Natural killer cell (primary cell): Measurements from ENCODE around the gene DTX3. TPM values are rescaled to one million over a fixed set of nuclear protein-coding genes. Genes with fewer than 3 reads are reported as not detected.

Experiments
- ATAC-seq, 3 donors: fragments of 150-1000 bp in 2 of 3; fragments of 200-7000 bp in 1 of 3; cut with Tn5 transposase; 1 replicate in 1 of 3; 2 replicates in 2 of 3; pipeline ENCODE4 v1.10.0; 2021; ENCODE audit warnings: mild to moderate bottlenecking in 2 of 3, moderate library complexity in 2 of 3
- DNase-seq, 2 donors: peaks; one replicate each; pipeline versions ENCODE4 v3.0.0 to v3.0.0-alpha.2; 2013 to 2021; ENCODE audit warnings: mixed read lengths in 1 of 2
- H3K27ac ChIP-seq: one replicate; pipeline ENCODE4 v1.5.1; 2013; ENCODE audit warnings: mild to moderate bottlenecking, low read length
- H3K27me3 ChIP-seq: one replicate; pipeline ENCODE4 v1.6.1; 2013; ENCODE audit warnings: low read length; ENCODE audit not compliant: control insufficient read depth, insufficient read depth
- H3K36me3 ChIP-seq: one replicate; pipeline ENCODE4 v1.6.1; 2013; ENCODE audit warnings: low read length; ENCODE audit not compliant: control insufficient read depth, insufficient read depth
- H3K4me1 ChIP-seq: one replicate; pipeline ENCODE4 v1.6.1; 2013; ENCODE audit warnings: low read length; ENCODE audit not compliant: control insufficient read depth, insufficient read depth
- H3K4me3 ChIP-seq: one replicate; pipeline ENCODE4 v1.5.1; 2013; ENCODE audit warnings: low read length
- H3K9me3 ChIP-seq: one replicate; pipeline ENCODE4 v1.6.1; 2013; ENCODE audit warnings: low read length; ENCODE audit not compliant: control insufficient read depth, insufficient read depth
- H3K27ac Mint-ChIP-seq, 2 donors: one replicate each; pipeline ENCODE4 v1.8.0; 2022; ENCODE audit warnings: mild to moderate bottlenecking in 2 of 2, mixed read lengths in 2 of 2, moderate library complexity in 1 of 2
- H3K27me3 Mint-ChIP-seq, 2 donors: one replicate each; pipeline ENCODE4 v1.8.0; 2022; ENCODE audit warnings: low read depth in 2 of 2, mixed read lengths in 2 of 2
- H3K36me3 Mint-ChIP-seq: one replicate; pipeline ENCODE4 v1.8.0; 2022; ENCODE audit warnings: mixed read lengths
- H3K4me1 Mint-ChIP-seq, 2 donors: one replicate each; pipeline ENCODE4 v1.8.0; 2022; ENCODE audit warnings: mixed read lengths in 2 of 2
- H3K4me3 Mint-ChIP-seq: one replicate; pipeline ENCODE4 v1.8.0; 2022; ENCODE audit warnings: mild to moderate bottlenecking, moderate library complexity, mixed read lengths
- H3K9me3 Mint-ChIP-seq, 2 donors: one replicate each; pipeline ENCODE4 v1.8.0; 2022; ENCODE audit warnings: mixed read lengths in 2 of 2
- CTCF ChIP-seq: fragments of 200-600 bp; IDR thresholded peaks from one replicate; pipeline ENCODE4 v1.8.0; 2022; ENCODE audit warnings: antibody characterized with exemption
- WGBS: methylation state at CpG from one replicate; pipeline ENCODE4 v1.1.7; 2013; ENCODE audit warnings: missing lambda C conversion rate; ENCODE audit not compliant: insufficient coverage; 5-methylcytosine and 5-hydroxymethylcytosine counted together
- intact Hi-C: fragments of 100-400 bp; cut with micrococcal nuclease; formaldehyde crosslinking; loops from one replicate; pipeline ENCODE4 v1.14.2; 2022
- total RNA-seq, 4 donors: library from RNA; stranded (reverse); fragments of 120-200 nt in 1 of 4; gene quantifications; one replicate each; pipeline versions ENCODE4 v1.2.3 to v1.2.4, GENCODE V29; 2013 to 2022

Gene DTX3
- total RNA-seq, 3 donors from 2014 or later (not counting 1 experiment from before 2014, with no cell fraction given) = 65.1 to 81.1 (median 77.0) TPM

DNA sequence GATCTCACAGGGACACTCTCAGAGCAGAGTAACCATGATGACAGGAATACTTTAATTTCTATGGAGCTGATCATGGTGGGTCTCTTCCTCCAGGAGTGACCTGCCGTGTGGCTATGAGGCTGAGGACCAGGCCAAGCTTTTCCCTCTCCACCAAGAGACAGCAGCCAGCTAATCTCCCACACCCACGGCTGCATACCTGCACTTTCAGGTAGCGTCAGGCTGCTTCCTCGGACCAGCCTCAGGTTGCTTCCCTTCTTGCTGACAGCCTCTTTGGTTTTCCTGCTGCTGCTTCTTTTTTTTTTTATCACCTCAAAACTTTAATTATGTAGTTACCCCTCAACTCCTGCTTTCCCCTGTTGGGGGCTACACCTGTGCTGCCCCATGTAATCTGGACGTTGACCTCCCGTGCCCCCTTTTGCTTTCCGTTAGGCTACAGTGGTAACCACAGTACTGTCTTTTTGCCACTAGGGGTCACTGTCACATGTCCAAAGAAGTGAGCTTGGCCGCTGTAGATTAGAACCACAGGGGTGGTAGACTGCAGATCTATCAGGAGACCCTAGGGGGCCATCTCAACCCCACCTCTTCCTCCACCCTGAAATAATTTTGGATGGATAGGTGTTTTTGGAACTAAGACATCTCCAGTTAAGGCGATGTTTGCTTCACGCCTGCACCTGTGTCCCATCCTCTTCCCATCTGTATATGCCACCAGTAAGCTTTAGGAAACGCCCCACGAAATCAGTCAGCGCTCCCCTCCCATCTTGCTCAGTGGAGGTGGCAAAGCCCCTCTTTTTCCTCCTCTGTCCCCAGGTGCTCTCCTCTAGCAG lies 21.4 kb upstream of the DTX3 start:
- Histone ChIP-seq H3K4me1 (no peaks in the 10 kb centered on the region), H3K36me3 (no peaks in the 10 kb centered on the region), H3K4me3 (no peak overlapping the region), H3K27me3 (peaks cover 2% of the 10 kb centered on the region), H3K27ac (no peak overlapping the region), H3K9me3 (no peaks in the 10 kb centered on the region)
- WGBS = 50% methylated on average over 13 of the region's 13 CpGs
- peak; percentile 90 for TF ChIP-seq CTCF
- H3K27ac Mint-ChIP-seq = peak overlapping the region in 1 of 2 donors; percentile 24
- H3K4me1 Mint-ChIP-seq = peaks cover 8 to 9% of the 10 kb centered on the region in 2 donors
- H3K4me3 Mint-ChIP-seq = no peak overlapping the region
- ATAC-seq (peak; percentile 99 to 100 (median 100)), DNase-seq (peak; percentile 45 to 90)
- peaks cover 6% of the 10 kb centered on the region for H3K36me3 Mint-ChIP-seq
- intact Hi-C loops = loop anchor here (1.0 to 2.0 kb wide), 4 partner anchors 38 to 322 kb away; partner anchors contain the start of gene B4GALNT1
- H3K27me3 Mint-ChIP-seq = peaks cover 13 to 20% of the 10 kb centered on the region in 2 donors
- H3K9me3 Mint-ChIP-seq = no peaks in the 10 kb centered on the region

DNA sequence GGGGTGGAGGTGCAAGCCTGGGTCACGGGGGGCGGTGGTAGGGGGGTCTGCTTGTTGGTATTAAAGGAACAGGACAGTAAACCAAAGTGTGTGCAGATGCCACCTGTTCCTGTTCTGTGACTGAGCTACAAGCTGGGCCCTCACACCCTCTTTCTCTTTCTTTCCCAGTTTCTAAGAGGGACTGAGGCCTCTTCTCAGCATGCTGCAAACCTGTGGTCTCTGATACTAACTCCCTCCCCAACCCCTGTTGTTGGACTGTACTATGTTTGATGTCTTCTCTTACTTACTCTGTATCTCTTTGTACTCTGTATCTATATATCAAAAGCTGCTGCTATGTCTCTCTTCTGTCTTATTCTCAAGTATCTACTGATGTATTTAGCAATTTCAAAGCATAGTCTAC lies 20.6 kb upstream of the DTX3 start:
- DNase-seq (no peak), ATAC-seq (no peak)
- no peak overlapping the region for H3K4me3 ChIP-seq
- H3K27me3 ChIP-seq = peaks cover 3% of the 10 kb centered on the region
- H3K27ac ChIP-seq = no peak overlapping the region
- H3K36me3 Mint-ChIP-seq = peaks cover 6% of the 10 kb centered on the region
- H3K36me3 ChIP-seq = no peaks in the 10 kb centered on the region
- no peak for TF ChIP-seq CTCF
- H3K9me3 ChIP-seq = no peaks in the 10 kb centered on the region
- WGBS = 97% methylated on average over 2 of the region's 2 CpGs
- H3K9me3 Mint-ChIP-seq = no peaks in the 10 kb centered on the region
- no peaks in the 10 kb centered on the region for H3K4me1 ChIP-seq
- peaks cover 13 to 20% of the 10 kb centered on the region in 2 donors for H3K27me3 Mint-ChIP-seq
- no peak overlapping the region for H3K4me3 Mint-ChIP-seq
- peaks cover 8 to 9% of the 10 kb centered on the region in 2 donors for H3K4me1 Mint-ChIP-seq
- H3K27ac Mint-ChIP-seq = no peak overlapping the region
- intact Hi-C loops = no loop called here

GRCh38 chr12:57584690-57585089 lies 19.9 kb upstream of the DTX3 start:
- Mint-ChIP-seq H3K27ac (no peak overlapping the region), H3K27me3 (peaks cover 13 to 20% of the 10 kb centered on the region in 2 donors), H3K36me3 (peaks cover 6% of the 10 kb centered on the region), H3K9me3 (no peaks in the 10 kb centered on the region), H3K4me1 (peaks cover 8 to 9% of the 10 kb centered on the region in 2 donors), H3K4me3 (no peak overlapping the region)
- Histone ChIP-seq H3K4me1 (no peaks in the 10 kb centered on the region), H3K27me3 (peaks cover 3% of the 10 kb centered on the region), H3K27ac (no peak overlapping the region), H3K36me3 (no peaks in the 10 kb centered on the region), H3K4me3 (no peak overlapping the region), H3K9me3 (no peaks in the 10 kb centered on the region)
- ATAC-seq (no peak), DNase-seq (no peak)
- TF ChIP-seq CTCF = no peak
- intact Hi-C loops = no loop called here
